ENCODE data around the gene SRP68.

DNA sequence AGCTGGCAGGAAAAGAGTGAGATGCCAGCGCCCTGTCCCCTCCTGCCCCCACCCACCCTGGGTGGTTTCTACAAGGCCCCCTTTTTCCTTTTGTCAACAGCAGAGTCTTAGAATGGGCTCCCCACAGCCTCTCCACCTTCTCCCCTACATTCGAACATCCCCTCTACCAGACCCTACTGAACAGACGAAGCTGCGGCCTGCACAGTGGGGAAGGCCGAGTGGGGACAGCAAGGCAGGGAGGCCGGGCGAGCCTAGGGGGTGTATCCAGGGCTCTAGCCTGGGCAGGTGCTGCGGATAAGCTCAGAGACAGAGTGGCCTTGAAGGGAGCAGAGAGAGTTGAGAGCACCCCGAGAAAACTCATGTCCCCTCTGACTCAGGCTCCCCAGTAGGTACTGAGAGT lies 14.1 kb upstream of the SRP68 start:
- TF ChIP-seq EP300 (IDR thresholded peaks at IDR 0.05; ENCODE audit: borderline replicate concordance) (no peak), RAD21 (IDR thresholded peaks at IDR 0.05; ENCODE audit: low read depth) (no peak), NFIC (IDR thresholded peaks at IDR 0.05) (no peak), TCF12 (IDR thresholded peaks at IDR 0.05; ENCODE audit: low read depth) (no peak), YY1 (IDR thresholded peaks at IDR 0.05; ENCODE audit: low read depth) (no peak)
- TF ChIP-seq, protein P1, sequence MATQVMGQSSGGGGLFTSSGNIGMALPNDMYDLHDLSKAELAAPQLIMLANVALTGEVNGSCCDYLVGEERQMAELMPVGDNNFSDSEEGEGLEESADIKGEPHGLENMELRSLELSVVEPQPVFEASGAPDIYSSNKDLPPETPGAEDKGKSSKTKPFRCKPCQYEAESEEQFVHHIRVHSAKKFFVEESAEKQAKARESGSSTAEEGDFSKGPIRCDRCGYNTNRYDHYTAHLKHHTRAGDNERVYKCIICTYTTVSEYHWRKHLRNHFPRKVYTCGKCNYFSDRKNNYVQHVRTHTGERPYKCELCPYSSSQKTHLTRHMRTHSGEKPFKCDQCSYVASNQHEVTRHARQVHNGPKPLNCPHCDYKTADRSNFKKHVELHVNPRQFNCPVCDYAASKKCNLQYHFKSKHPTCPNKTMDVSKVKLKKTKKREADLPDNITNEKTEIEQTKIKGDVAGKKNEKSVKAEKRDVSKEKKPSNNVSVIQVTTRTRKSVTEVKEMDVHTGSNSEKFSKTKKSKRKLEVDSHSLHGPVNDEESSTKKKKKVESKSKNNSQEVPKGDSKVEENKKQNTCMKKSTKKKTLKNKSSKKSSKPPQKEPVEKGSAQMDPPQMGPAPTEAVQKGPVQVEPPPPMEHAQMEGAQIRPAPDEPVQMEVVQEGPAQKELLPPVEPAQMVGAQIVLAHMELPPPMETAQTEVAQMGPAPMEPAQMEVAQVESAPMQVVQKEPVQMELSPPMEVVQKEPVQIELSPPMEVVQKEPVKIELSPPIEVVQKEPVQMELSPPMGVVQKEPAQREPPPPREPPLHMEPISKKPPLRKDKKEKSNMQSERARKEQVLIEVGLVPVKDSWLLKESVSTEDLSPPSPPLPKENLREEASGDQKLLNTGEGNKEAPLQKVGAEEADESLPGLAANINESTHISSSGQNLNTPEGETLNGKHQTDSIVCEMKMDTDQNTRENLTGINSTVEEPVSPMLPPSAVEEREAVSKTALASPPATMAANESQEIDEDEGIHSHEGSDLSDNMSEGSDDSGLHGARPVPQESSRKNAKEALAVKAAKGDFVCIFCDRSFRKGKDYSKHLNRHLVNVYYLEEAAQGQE (IDR thresholded peaks at IDR 0.05; ENCODE audit: low read depth) = no peak

All from Ishikawa (cell line).